Activated naive CD4-positive, alpha-beta T cell treated with anti-CD3 and anti-CD28 coated beads for 36 hours (primary cell): ENCODE data around the gene ANKRD36C. TPM values are rescaled to one million over a fixed set of nuclear protein-coding genes. Genes with fewer than 3 reads are reported as not detected.
"Not testable (repeated sequence)": the region's sequence is repeated elsewhere in the genome, so short reads cannot be mapped to it uniquely, and the experiment has no call there.

Source experiments
- CTCF ChIA-PET: fragments of 350-600 bp; sonication (Branson Sonifier 250); formaldehyde crosslinking; loops from one replicate; lab custom pipeline; 2021; ENCODE audit warnings: antibody characterized with exemption; lab: Charles Lee
- DNase-seq: peaks from one replicate; pipeline ENCODE4 v3.0.0-alpha.2; 2020
- H3K27ac Mint-ChIP-seq: one replicate; pipeline ENCODE4 v1.8.0; 2021; ENCODE audit warnings: mild to moderate bottlenecking, mixed read lengths
- H3K27me3 Mint-ChIP-seq: one replicate; pipeline ENCODE4 v1.8.0; 2021; ENCODE audit warnings: low read depth, mixed read lengths
- H3K36me3 Mint-ChIP-seq: one replicate; pipeline ENCODE4 v1.8.0; 2021; ENCODE audit warnings: low read depth, mixed read lengths
- H3K4me1 Mint-ChIP-seq: one replicate; pipeline ENCODE4 v1.8.0; 2021; ENCODE audit warnings: low read depth, mixed read lengths
- H3K4me3 Mint-ChIP-seq: one replicate; pipeline ENCODE4 v1.8.0; 2021; ENCODE audit warnings: mild to moderate bottlenecking, moderate library complexity, mixed read lengths
- H3K9me3 Mint-ChIP-seq: one replicate; pipeline ENCODE4 v1.8.0; 2021; ENCODE audit warnings: mixed read lengths
- intact Hi-C: fragments of 100-400 bp; cut with micrococcal nuclease; formaldehyde crosslinking; loops from one replicate; pipeline ENCODE4 v1.15.1; 2023
- total RNA-seq, 2 experiments: library from RNA; stranded (reverse); gene quantifications; one replicate each; pipeline ENCODE4 v1.2.3, GENCODE V29; 2021

Gene ANKRD36C
- total RNA-seq, 2 experiments from 2014 or later = 23.4 to 27.7 TPM

- H3K36me3 Mint-ChIP-seq, H3K27me3 Mint-ChIP-seq, H3K4me1 Mint-ChIP-seq, H3K9me3 Mint-ChIP-seq: not testable (repeated sequence)
- intact Hi-C loops = loop anchor here (1.0 to 5.0 kb wide), 5 partner anchors 125 to 517 kb away; partner anchors contain the start of genes CIAO1, STARD7 and TMEM127
- H3K27ac Mint-ChIP-seq = peak overlapping the region; percentile 86
- CTCF ChIA-PET = interaction anchor here (0.6 to 4.4 kb wide), 26 partner anchors 10 to 432 kb away, joined by 3 to 36 read pairs (median 3); partner anchors contain the start of genes ADRA2B and CIAO1
- DNase-seq = peak; percentile 40
- peak overlapping the region; percentile 78 for H3K4me3 Mint-ChIP-seq
Observed at GRCh38 chr2:95992102-95992501, 478 bp upstream of the ANKRD36C start.

GRCh38 chr2:95990884-95991283 lies 740 bp downstream of the ANKRD36C start:
- CTCF ChIA-PET = interaction anchor here (0.6 to 4.4 kb wide), 2 partner anchors 127 to 168 kb away, joined by 3 to 36 read pairs; partner anchors contain the start of gene ADRA2B
- not testable (repeated sequence) for H3K4me1 Mint-ChIP-seq, H3K9me3 Mint-ChIP-seq, H3K36me3 Mint-ChIP-seq, H3K27me3 Mint-ChIP-seq, H3K27ac Mint-ChIP-seq
- H3K4me3 Mint-ChIP-seq = peak overlapping the region; percentile 73
- DNase-seq = peak; percentile 25
- intact Hi-C loops = loop anchor here (5.0 kb wide), 1 partner anchor 276 kb away; the partner anchor contains the start of genes CIAO1 and TMEM127

- H3K27ac Mint-ChIP-seq, CTCF ChIA-PET, H3K4me1 Mint-ChIP-seq, H3K4me3 Mint-ChIP-seq, H3K36me3 Mint-ChIP-seq, H3K27me3 Mint-ChIP-seq, H3K9me3 Mint-ChIP-seq, DNase-seq, intact Hi-C loops: not testable (repeated sequence)
Observed at GRCh38 chr2:95951662-95952061, 40.0 kb downstream of the ANKRD36C start.

- H3K4me3 Mint-ChIP-seq, H3K4me1 Mint-ChIP-seq, DNase-seq, intact Hi-C loops, CTCF ChIA-PET, H3K27ac Mint-ChIP-seq, H3K9me3 Mint-ChIP-seq, H3K27me3 Mint-ChIP-seq: not testable (repeated sequence)
- H3K36me3 Mint-ChIP-seq = peaks cover 12% of the 10 kb centered on the region
Observed at GRCh38 chr2:95948039-95948438, 43.6 kb downstream of the ANKRD36C start.

- intact Hi-C loops = not testable (repeated sequence)
Observed at GRCh38 chr2:95939947-95940346, 51.7 kb downstream of the ANKRD36C start.

GRCh38 chr2:95930740-95931139 lies 60.9 kb downstream of the ANKRD36C start:
- intact Hi-C loops, CTCF ChIA-PET, H3K4me3 Mint-ChIP-seq, H3K4me1 Mint-ChIP-seq, DNase-seq, H3K9me3 Mint-ChIP-seq, H3K27me3 Mint-ChIP-seq, H3K27ac Mint-ChIP-seq: not testable (repeated sequence)
- peaks cover 29% of the 10 kb centered on the region for H3K36me3 Mint-ChIP-seq

More at GRCh38 chr2:95939947-95940346, 51.7 kb downstream of the ANKRD36C start:
- H3K27me3 Mint-ChIP-seq, H3K27ac Mint-ChIP-seq, DNase-seq, H3K4me1 Mint-ChIP-seq, H3K9me3 Mint-ChIP-seq, CTCF ChIA-PET, H3K4me3 Mint-ChIP-seq: not testable (repeated sequence)
- H3K36me3 Mint-ChIP-seq = peaks cover 17% of the 10 kb centered on the region

- H3K36me3 Mint-ChIP-seq = peaks cover 38% of the 10 kb centered on the region
- H3K4me1 Mint-ChIP-seq = not testable (repeated sequence)
Observed at GRCh38 chr2:95917007-95917406, 74.6 kb downstream of the ANKRD36C start.

GRCh38 chr2:95915131-95915530 lies 76.5 kb downstream of the ANKRD36C start:
- H3K4me1 Mint-ChIP-seq, intact Hi-C loops, H3K4me3 Mint-ChIP-seq, DNase-seq, CTCF ChIA-PET, H3K27ac Mint-ChIP-seq, H3K9me3 Mint-ChIP-seq, H3K27me3 Mint-ChIP-seq: not testable (repeated sequence)
- H3K36me3 Mint-ChIP-seq = peaks cover 36% of the 10 kb centered on the region

More at GRCh38 chr2:95917007-95917406, 74.6 kb downstream of the ANKRD36C start:
- intact Hi-C loops, H3K27me3 Mint-ChIP-seq, DNase-seq, CTCF ChIA-PET, H3K4me3 Mint-ChIP-seq, H3K9me3 Mint-ChIP-seq, H3K27ac Mint-ChIP-seq: not testable (repeated sequence)

- intact Hi-C loops, H3K9me3 Mint-ChIP-seq, H3K27me3 Mint-ChIP-seq, H3K4me1 Mint-ChIP-seq, H3K27ac Mint-ChIP-seq, DNase-seq, CTCF ChIA-PET, H3K4me3 Mint-ChIP-seq: not testable (repeated sequence)
- H3K36me3 Mint-ChIP-seq = peaks cover 26% of the 10 kb centered on the region
Observed at GRCh38 chr2:95911431-95911830, 80.2 kb downstream of the ANKRD36C start.

- H3K27me3 Mint-ChIP-seq, H3K4me3 Mint-ChIP-seq, H3K4me1 Mint-ChIP-seq, H3K27ac Mint-ChIP-seq, DNase-seq, H3K9me3 Mint-ChIP-seq, CTCF ChIA-PET, intact Hi-C loops: not testable (repeated sequence)
- peaks cover 15% of the 10 kb centered on the region for H3K36me3 Mint-ChIP-seq
Observed at GRCh38 chr2:95894443-95894842, 97.2 kb downstream of the ANKRD36C start.

GRCh38 chr2:95867929-95868328 lies 123.7 kb downstream of the ANKRD36C start:
- DNase-seq, intact Hi-C loops, H3K27me3 Mint-ChIP-seq, H3K27ac Mint-ChIP-seq, H3K36me3 Mint-ChIP-seq, H3K9me3 Mint-ChIP-seq, H3K4me3 Mint-ChIP-seq, H3K4me1 Mint-ChIP-seq, CTCF ChIA-PET: not testable (repeated sequence)

GRCh38 chr2:95867047-95867677 lies 124.5 kb downstream of the ANKRD36C start:
- intact Hi-C loops, H3K27me3 Mint-ChIP-seq, H3K4me3 Mint-ChIP-seq, H3K9me3 Mint-ChIP-seq, DNase-seq, H3K36me3 Mint-ChIP-seq, CTCF ChIA-PET, H3K4me1 Mint-ChIP-seq, H3K27ac Mint-ChIP-seq: not testable (repeated sequence)

- CTCF ChIA-PET, H3K9me3 Mint-ChIP-seq, H3K4me1 Mint-ChIP-seq, H3K27me3 Mint-ChIP-seq, H3K4me3 Mint-ChIP-seq, intact Hi-C loops, DNase-seq, H3K27ac Mint-ChIP-seq: not testable (repeated sequence)
- H3K36me3 Mint-ChIP-seq = peaks cover 11% of the 10 kb centered on the region
Observed at GRCh38 chr2:95862121-95862520, 129.5 kb downstream of the ANKRD36C start.
